Transverse colon (tissue), 4 donors: ENCODE data around the gene PIK3R5. TPM values are rescaled to one million over a fixed set of nuclear protein-coding genes. Genes with fewer than 3 reads are reported as not detected.

Source experiments
- DNase-seq: peaks from one replicate; pipeline ENCODE4 v3.0.0-alpha.2; 2019
- H3K27ac ChIP-seq, 4 donors: fragments of 200-600 bp; sonication (generic); 2 replicates each; pipeline ENCODE4 v1.5.1; 2016 to 2018; ENCODE audit warnings: inconsistent platforms in 4 of 4
- H3K27me3 ChIP-seq: fragments of 200-600 bp; sonication (generic); 2 replicates; pipeline ENCODE4 v1.5.1; 2017; ENCODE audit warnings: inconsistent platforms
- H3K36me3 ChIP-seq, 4 donors: fragments of 200-600 bp; sonication (generic); 2 replicates each; pipeline ENCODE4 v1.5.1; 2017 to 2019; ENCODE audit warnings: inconsistent platforms in 4 of 4
- H3K4me1 ChIP-seq, 4 donors: fragments of 200-600 bp; sonication (generic); 2 replicates each; pipeline ENCODE4 v1.5.1; 2017 to 2020; ENCODE audit warnings: inconsistent platforms in 4 of 4
- H3K4me3 ChIP-seq, 4 donors: fragments of 200-600 bp; sonication (generic); 1 replicate in 1 of 4; 2 replicates in 3 of 4; pipeline versions ENCODE4 v1.5.1 to v1.6.1; 2017 to 2019; ENCODE audit warnings: inconsistent platforms in 4 of 4
- H3K9me3 ChIP-seq, 2 donors: fragments of 200-600 bp; sonication (generic); 2 replicates each; pipeline ENCODE4 v1.5.1; 2017 to 2019; ENCODE audit warnings: inconsistent platforms in 2 of 2
- CTCF ChIP-seq, 5 experiments: fragments of 200-600 bp in 3 of 5; fragments of 450-650 bp in 2 of 5; sonication (generic) in 3 of 5; IDR thresholded peaks; 1 replicate in 2 of 5; 2 replicates in 3 of 5; pipeline ENCODE4 v1.5.1; 2016 to 2017; ENCODE audit warnings: antibody characterized with exemption in 5 of 5, inconsistent platforms in 3 of 5, mild to moderate bottlenecking in 2 of 5, moderate library complexity in 1 of 5
- EP300 ChIP-seq: sonication (generic); formaldehyde crosslinking; IDR thresholded peaks from one replicate; pipeline ENCODE4 v1.6.1; 2017; ENCODE audit warnings: antibody characterized with exemption, low read depth
- POLR2A ChIP-seq: fragments of 450-650 bp; IDR thresholded peaks from one replicate; pipeline ENCODE4 v1.6.1; 2016; ENCODE audit warnings: antibody characterized with exemption, mild to moderate bottlenecking, moderate library complexity
- POLR2AphosphoS5 ChIP-seq, 3 donors: sonication (generic); formaldehyde crosslinking; IDR thresholded peaks; one replicate each; pipeline ENCODE4 v1.6.1; 2016; ENCODE audit warnings: antibody characterized with exemption in 3 of 3
- WGBS, 2 donors: methylation state at CpG; one replicate each; pipeline ENCODE4 v1.1.5; 2018; ENCODE audit warnings: low coverage in 1 of 2; 5-methylcytosine and 5-hydroxymethylcytosine counted together
- in situ Hi-C, 4 donors: fragments of 200-750 bp; cut with MboI; loops; one replicate each; pipeline versions ENCODE4 v1.15.0 to v1.15.1; 2017; ENCODE audit warnings: low sequenced_read_pairs in 3 of 4, low pct_ligation_motif_present in 1 of 4, low pct_unique_long_range_greater_than_20kb in 1 of 4
- intact Hi-C: fragments of 100-400 bp; cut with DNase I; formaldehyde crosslinking; loops from one replicate; pipeline ENCODE4 v1.15.1; 2023; ENCODE audit warnings: low total_unique reads
- total RNA-seq, 4 donors: library from RNA; depleted of rRNA; stranded (reverse); fragments of >200 nt; gene quantifications; one replicate each; pipeline ENCODE4 v1.1.0, GENCODE V29; 2016

PIK3R5 gene
- total RNA-seq, 4 donors from 2014 or later, result 0.40 to 16.1 (median 10.4) TPM

DNA sequence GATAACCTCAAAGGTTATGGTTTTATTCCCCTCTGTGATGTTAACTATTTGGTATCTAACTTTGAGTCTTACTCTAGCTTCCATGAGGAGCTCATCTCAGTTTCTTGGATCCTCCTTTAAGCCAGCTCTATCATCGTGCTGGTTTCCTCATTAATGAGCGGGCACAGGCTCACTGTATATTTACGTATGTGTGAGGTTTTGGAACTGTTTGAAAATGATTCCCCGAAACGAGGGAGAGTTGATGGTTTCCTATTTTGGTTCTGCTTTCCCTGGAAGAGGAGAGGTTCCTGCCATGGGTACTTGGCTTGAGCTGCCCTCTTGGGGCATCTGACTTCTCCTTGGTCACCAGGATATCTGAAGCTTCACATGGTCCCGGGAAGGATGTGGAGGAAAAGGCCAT, 65.3 kb downstream of the PIK3R5 start:
- Histone ChIP-seq H3K27me3 (no peaks in the 10 kb centered on the region), H3K4me1 (no peaks in the 10 kb centered on the region), H3K9me3 (no peaks in the 10 kb centered on the region), H3K27ac (no peak overlapping the region), H3K4me3 (no peak overlapping the region), H3K36me3 (no peaks in the 10 kb centered on the region)
- intact Hi-C loops, result no loop called here
- WGBS, 2 donors, result 71 to 87% methylated on average over 5 to 6 of the region's 6 CpGs
- no peak for DNase-seq
- TF ChIP-seq CTCF (IDR thresholded peaks at IDR 0.05) (no peak), POLR2AphosphoS5 (IDR thresholded peaks at IDR 0.05) (no peak), POLR2A (no peak), EP300 (no peak)
- in situ Hi-C loops, result no loop called here

DNA sequence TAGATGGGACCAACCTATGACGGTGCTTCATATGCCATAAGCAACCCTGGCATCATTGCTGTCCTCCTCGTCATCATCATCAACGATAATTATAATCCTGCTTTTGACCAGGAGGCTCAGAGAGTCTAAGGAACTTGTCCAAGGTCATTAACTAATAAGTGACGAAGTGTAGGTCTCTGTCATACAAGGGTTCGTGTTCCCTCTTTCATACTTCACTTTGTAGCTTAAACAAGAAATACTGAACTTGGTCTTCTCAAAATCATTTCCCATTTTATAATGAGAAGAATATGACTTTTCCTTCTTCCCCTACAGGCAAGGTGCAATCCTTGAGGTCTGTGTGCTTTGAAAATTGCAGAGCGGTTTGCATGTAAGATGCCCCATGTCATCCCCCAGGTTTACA, 66.9 kb downstream of the PIK3R5 start:
- no peaks in the 10 kb centered on the region for H3K27me3 ChIP-seq
- intact Hi-C loops, result no loop called here
- DNase-seq, result no peak
- H3K9me3 ChIP-seq, result no peaks in the 10 kb centered on the region
- peaks cover 0 to 5% (median 0%) of the 10 kb centered on the region in 4 donors for H3K4me1 ChIP-seq
- 75 to 79% methylated on average over 4 to 6 of the region's 6 CpGs for WGBS, 2 donors
- no peak overlapping the region for H3K27ac ChIP-seq
- TF ChIP-seq POLR2A (no peak), EP300 (no peak), CTCF (IDR thresholded peaks at IDR 0.05) (no peak), POLR2AphosphoS5 (IDR thresholded peaks at IDR 0.05) (no peak)
- no peak overlapping the region for H3K4me3 ChIP-seq
- in situ Hi-C loops, result loop anchor here in 1 of 4 donors (25.0 kb wide), 1 partner anchor 89 kb away; no protein-coding TSS in a partner anchor
- H3K36me3 ChIP-seq, result no peaks in the 10 kb centered on the region

DNA sequence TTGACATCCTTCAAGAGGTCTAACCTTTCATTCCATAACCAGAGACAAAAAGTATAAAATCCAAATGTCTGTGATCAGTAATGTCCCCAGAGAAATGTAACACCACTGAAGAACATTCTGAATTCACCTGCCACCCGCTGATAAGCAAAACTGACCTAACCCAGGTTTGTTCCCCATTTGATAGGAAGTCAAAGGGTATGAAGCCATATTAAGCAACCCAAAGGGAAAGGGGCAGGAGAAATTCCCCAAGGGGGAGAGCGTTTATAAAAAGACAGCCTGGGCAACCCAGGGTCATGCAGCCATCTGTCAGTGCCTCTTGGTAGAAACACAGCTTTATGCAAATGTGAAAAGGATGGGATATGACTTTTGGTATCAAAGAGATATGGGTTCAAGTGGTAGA, 67.4 kb downstream of the PIK3R5 start:
- intact Hi-C loops (no loop called here), in situ Hi-C loops (loop anchor here in 1 of 4 donors (25.0 kb wide), 1 partner anchor 89 kb away; no protein-coding TSS in a partner anchor)
- no peaks in the 10 kb centered on the region for H3K27me3 ChIP-seq
- DNase-seq, result no peak
- H3K4me3 ChIP-seq, result no peak overlapping the region
- 35 to 71% methylated on average over 2 of the region's 2 CpGs for WGBS, 2 donors
- no peak for TF ChIP-seq CTCF (IDR thresholded peaks at IDR 0.05)
- TF ChIP-seq POLR2A, result no peak
- TF ChIP-seq EP300, result no peak
- no peak for TF ChIP-seq POLR2AphosphoS5 (IDR thresholded peaks at IDR 0.05)
- no peaks in the 10 kb centered on the region for H3K36me3 ChIP-seq
- no peak overlapping the region for H3K27ac ChIP-seq
- H3K9me3 ChIP-seq, result no peaks in the 10 kb centered on the region
- peaks cover 0 to 5% (median 0%) of the 10 kb centered on the region in 4 donors for H3K4me1 ChIP-seq

GRCh38 chr17:8896641-8897635, 68.6 kb downstream of the PIK3R5 start:
- Histone ChIP-seq H3K27me3 (no peaks in the 10 kb centered on the region), H3K4me3 (no peak overlapping the region), H3K4me1 (peaks cover 0 to 5% (median 0%) of the 10 kb centered on the region in 4 donors), H3K27ac (no peak overlapping the region), H3K9me3 (no peaks in the 10 kb centered on the region), H3K36me3 (no peaks in the 10 kb centered on the region)
- DNase-seq, result no peak
- no peak for TF ChIP-seq EP300
- no peak for TF ChIP-seq POLR2A
- no peak for TF ChIP-seq POLR2AphosphoS5 (IDR thresholded peaks at IDR 0.05)
- no peak for TF ChIP-seq CTCF (IDR thresholded peaks at IDR 0.05)
- in situ Hi-C loops (loop anchor here in 1 of 4 donors (25.0 kb wide), 1 partner anchor 90 kb away; no protein-coding TSS in a partner anchor), intact Hi-C loops (no loop called here)
- WGBS, 2 donors, result 73 to 80% methylated on average over 5 to 12 of the region's 12 CpGs
